ENCODE results near the gene SYTL3. TPM values are rescaled to one million over a fixed set of nuclear protein-coding genes. Genes with fewer than 3 reads are reported as not detected.

Gene SYTL3
- total RNA-seq, 1 donor from 2014 or later: 13.9 TPM

DNA sequence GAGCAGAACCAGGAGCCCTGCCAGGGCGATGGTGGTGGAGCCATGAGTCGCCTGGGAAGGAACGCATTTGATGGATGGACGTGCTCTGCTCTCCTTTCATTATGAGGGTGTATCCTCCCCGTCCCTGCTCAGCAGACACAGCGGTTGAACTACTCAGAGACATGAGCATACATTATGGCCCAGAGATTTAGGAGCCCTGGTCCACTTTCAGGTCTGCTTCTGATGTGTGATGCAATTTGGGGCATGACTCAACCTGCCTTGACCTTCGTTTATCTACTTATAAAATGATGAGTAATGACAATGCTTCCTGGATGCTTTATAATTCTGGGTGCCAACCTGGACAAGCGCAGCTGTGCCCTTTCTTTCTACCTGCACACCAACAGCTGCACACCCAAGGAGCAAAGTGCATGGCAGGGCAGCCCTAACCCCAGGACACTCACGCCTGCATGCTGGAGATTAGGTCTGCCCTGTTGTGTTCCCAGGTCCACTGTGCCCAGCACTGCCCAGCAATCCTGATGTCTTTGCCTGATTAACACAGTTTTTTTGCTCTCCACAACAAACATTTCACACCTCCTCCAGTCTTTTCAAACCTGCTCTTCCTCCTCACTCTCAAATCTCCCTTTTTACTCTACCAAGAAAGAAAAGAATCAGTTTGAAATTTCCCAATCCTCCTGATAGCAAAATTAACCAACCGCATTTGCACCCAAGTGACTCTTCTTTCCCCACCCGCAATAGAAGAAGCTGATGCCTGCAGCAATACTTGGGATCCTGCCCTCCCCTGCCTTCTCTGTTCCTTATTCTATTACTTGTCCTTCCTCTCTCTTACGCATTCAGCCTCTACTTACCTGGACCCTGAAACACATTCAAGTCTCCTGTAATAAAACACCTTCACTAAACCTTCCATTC is 88.1 kb downstream of the SYTL3 start:
- ATAC-seq: peak in 1 of 2 donors; percentile 42
- TF ChIP-seq, protein P1, sequence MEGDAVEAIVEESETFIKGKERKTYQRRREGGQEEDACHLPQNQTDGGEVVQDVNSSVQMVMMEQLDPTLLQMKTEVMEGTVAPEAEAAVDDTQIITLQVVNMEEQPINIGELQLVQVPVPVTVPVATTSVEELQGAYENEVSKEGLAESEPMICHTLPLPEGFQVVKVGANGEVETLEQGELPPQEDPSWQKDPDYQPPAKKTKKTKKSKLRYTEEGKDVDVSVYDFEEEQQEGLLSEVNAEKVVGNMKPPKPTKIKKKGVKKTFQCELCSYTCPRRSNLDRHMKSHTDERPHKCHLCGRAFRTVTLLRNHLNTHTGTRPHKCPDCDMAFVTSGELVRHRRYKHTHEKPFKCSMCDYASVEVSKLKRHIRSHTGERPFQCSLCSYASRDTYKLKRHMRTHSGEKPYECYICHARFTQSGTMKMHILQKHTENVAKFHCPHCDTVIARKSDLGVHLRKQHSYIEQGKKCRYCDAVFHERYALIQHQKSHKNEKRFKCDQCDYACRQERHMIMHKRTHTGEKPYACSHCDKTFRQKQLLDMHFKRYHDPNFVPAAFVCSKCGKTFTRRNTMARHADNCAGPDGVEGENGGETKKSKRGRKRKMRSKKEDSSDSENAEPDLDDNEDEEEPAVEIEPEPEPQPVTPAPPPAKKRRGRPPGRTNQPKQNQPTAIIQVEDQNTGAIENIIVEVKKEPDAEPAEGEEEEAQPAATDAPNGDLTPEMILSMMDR (IDR thresholded peaks at IDR 0.05): no peak
- intact Hi-C loops (cut with DNase I): no loop called here

DNA sequence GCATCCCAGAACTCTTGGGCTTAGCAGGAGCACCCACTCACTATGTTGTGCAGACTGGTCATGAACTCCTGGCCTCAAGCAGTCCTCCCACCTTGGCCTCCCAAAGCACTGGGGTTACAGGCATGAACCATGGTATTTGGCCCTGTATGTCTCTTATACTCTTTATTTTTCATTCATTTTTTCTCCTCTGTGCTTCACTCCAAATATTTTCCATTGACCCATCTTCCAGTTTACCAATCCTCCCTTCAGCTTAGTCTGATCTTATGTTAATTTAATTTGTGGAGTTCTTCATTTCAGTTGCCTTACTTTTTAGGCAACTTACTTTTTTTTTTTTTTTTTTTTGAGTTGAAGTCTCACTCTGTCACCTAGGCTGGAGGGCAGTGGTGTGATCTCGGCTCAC is 89.8 kb downstream of the SYTL3 start:
- DNase-seq: no peak
- H3K4me1 ChIP-seq: no peaks in the 10 kb centered on the region
- intact Hi-C loops (cut with DNase I): no loop called here
- no peak overlapping the region for H3K27ac ChIP-seq
- ATAC-seq: no peak
- TF ChIP-seq, protein P1 (IDR thresholded peaks at IDR 0.05): no peak
- H3K9me3 ChIP-seq: peaks cover 6% of the 10 kb centered on the region
- H3K36me3 ChIP-seq: peaks cover 7% of the 10 kb centered on the region
- H3K4me3 ChIP-seq: no peak overlapping the region
- H3K27me3 ChIP-seq (ENCODE audit: low read depth): no peaks in the 10 kb centered on the region

More for the DNA sequence above, 88.1 kb downstream of the SYTL3 start:
- no peaks in the 10 kb centered on the region for H3K4me1 ChIP-seq
- H3K9me3 ChIP-seq: peaks cover 6% of the 10 kb centered on the region
- H3K4me3 ChIP-seq: no peak overlapping the region
- H3K27me3 ChIP-seq (ENCODE audit: low read depth): no peaks in the 10 kb centered on the region
- no peak for DNase-seq
- H3K27ac ChIP-seq: no peak overlapping the region
- H3K36me3 ChIP-seq: peaks cover 7% of the 10 kb centered on the region

- TF ChIP-seq, protein P1 (IDR thresholded peaks at IDR 0.05): no peak
Measured at GRCh38 chr6:158743033-158743651, 93.3 kb downstream of the SYTL3 start.

GRCh38 chr6:158744986-158745430 is 95.2 kb downstream of the SYTL3 start:
- DNase-seq (no peak), ATAC-seq (no peak)
- H3K36me3 ChIP-seq: peaks cover 3% of the 10 kb centered on the region
- TF ChIP-seq, protein P1 (IDR thresholded peaks at IDR 0.05): no peak
- H3K4me3 ChIP-seq: no peak overlapping the region
- no peaks in the 10 kb centered on the region for H3K9me3 ChIP-seq
- H3K4me1 ChIP-seq: no peaks in the 10 kb centered on the region
- no peak overlapping the region for H3K27ac ChIP-seq
- H3K27me3 ChIP-seq (ENCODE audit: low read depth): no peaks in the 10 kb centered on the region
- intact Hi-C loops (cut with DNase I): no loop called here

More at GRCh38 chr6:158743033-158743651, 93.3 kb downstream of the SYTL3 start:
- H3K36me3 ChIP-seq: peaks cover 3% of the 10 kb centered on the region
- H3K4me1 ChIP-seq: no peaks in the 10 kb centered on the region
- no peaks in the 10 kb centered on the region for H3K27me3 ChIP-seq (ENCODE audit: low read depth)
- H3K27ac ChIP-seq: no peak overlapping the region
- H3K9me3 ChIP-seq: peaks cover 6% of the 10 kb centered on the region
- intact Hi-C loops (cut with DNase I): no loop called here
- H3K4me3 ChIP-seq: no peak overlapping the region
- DNase-seq (no peak), ATAC-seq (no peak)

DNA sequence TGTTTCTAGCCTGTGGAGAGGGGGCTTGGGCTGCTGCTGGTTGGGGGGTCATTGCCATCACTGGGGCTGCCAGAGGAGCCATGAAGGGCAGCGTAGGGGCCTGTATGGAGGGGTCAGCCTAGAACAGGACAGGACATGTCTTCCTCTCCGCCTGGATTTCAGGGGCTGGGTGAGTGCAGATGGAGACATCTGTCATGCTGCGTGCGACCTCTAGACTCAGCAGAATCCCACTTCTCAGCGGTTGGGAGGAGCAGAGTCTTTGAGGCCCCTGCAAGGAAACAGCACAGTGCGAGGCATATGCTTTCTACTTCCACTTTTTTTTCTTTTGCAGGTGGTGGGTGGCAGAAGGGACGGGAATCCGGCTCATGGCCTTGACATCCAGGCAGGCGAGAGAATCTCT is 101.4 kb downstream of the SYTL3 start:
- no peaks in the 10 kb centered on the region for H3K9me3 ChIP-seq
- no peaks in the 10 kb centered on the region for H3K27me3 ChIP-seq (ENCODE audit: low read depth)
- peaks cover 13% of the 10 kb centered on the region for H3K36me3 ChIP-seq
- H3K4me1 ChIP-seq: no peaks in the 10 kb centered on the region
- DNase-seq (no peak), ATAC-seq (no peak)
- intact Hi-C loops (cut with DNase I): no loop called here
- no peak overlapping the region for H3K27ac ChIP-seq
- TF ChIP-seq, protein P1 (IDR thresholded peaks at IDR 0.05): no peak
- H3K4me3 ChIP-seq: no peak overlapping the region
